OCI-LY7 (cell line): ENCODE data around the gene EGFR. TPM values are rescaled to one million over a fixed set of nuclear protein-coding genes. Genes with fewer than 3 reads are reported as not detected.

Experiments
- BruUV-seq: library from RNA; stranded (reverse); fragments of 400-500 nt; replicated peaks from 2 replicates; lab custom pipeline; 2021; lab: Mats Ljungman, UMichigan
- CTCF ChIA-PET: fragments of 300-600 bp; sonication (Branson Sonifier 250); formaldehyde crosslinking; loops from one replicate; lab custom pipeline; 2022; ENCODE audit warnings: antibody characterized with exemption; ENCODE audit not compliant: unreplicated experiment; lab: Charles Lee
- POLR2A ChIA-PET: fragments of 300-600 bp; sonication (Branson Sonifier 250); formaldehyde crosslinking; loops from one replicate; lab custom pipeline; 2022; ENCODE audit warnings: antibody characterized with exemption; lab: Charles Lee
- DNase-seq: peaks from one replicate; pipeline ENCODE4 v3.0.0-alpha.2; 2015; ENCODE audit warnings: low spot score
- H2AFZ ChIP-seq: fragments of 200-600 bp; sonication (generic), shearing (Covaris generic); 2 replicates; pipeline ENCODE4 v1.6.1; 2014; ENCODE audit warnings: mild to moderate bottlenecking, antibody characterized with exemption, low read length, moderate library complexity
- H3K27ac ChIP-seq: fragments of 200-600 bp; sonication (generic); 2 replicates; pipeline ENCODE4 v1.5.1; 2014; ENCODE audit warnings: mixed run types, low read depth, mild to moderate bottlenecking, moderate library complexity, low read length, inconsistent platforms; ENCODE audit not compliant: poor library complexity, severe bottlenecking
- H3K36me3 ChIP-seq: fragments of 200-600 bp; sonication (generic); 2 replicates; pipeline ENCODE4 v1.6.1; 2014; ENCODE audit warnings: mild to moderate bottlenecking, antibody characterized with exemption, low read length, moderate library complexity, mixed read lengths; ENCODE audit not compliant: insufficient read depth
- H3K4me1 ChIP-seq: fragments of 200-600 bp; sonication (generic); 2 replicates; pipeline ENCODE4 v1.5.1; 2014; ENCODE audit warnings: mild to moderate bottlenecking, low read length; ENCODE audit not compliant: insufficient read depth, poor library complexity, severe bottlenecking
- H3K4me2 ChIP-seq: fragments of 200-600 bp; sonication (generic); 2 replicates; pipeline ENCODE4 v1.6.1; 2014; ENCODE audit warnings: mild to moderate bottlenecking, low read length
- H3K4me3 ChIP-seq: fragments of 200-600 bp; sonication (generic); 2 replicates; pipeline ENCODE4 v1.5.1; 2014; ENCODE audit warnings: mild to moderate bottlenecking, low read depth, low read length; ENCODE audit not compliant: poor library complexity, severe bottlenecking
- H3K79me2 ChIP-seq: fragments of 200-600 bp; sonication (generic); 2 replicates; pipeline ENCODE4 v1.6.1; 2016; ENCODE audit warnings: low read depth, mild to moderate bottlenecking, low read length, moderate library complexity, mixed read lengths; ENCODE audit not compliant: insufficient read depth
- H3K9me2 ChIP-seq: fragments of 200-600 bp; sonication (generic); 2 replicates; pipeline ENCODE4 v1.6.1; 2016; ENCODE audit warnings: mild to moderate bottlenecking, low read length, mixed read lengths; ENCODE audit not compliant: insufficient read depth
- H3K9me3 ChIP-seq: fragments of 200-600 bp; sonication (generic); 2 replicates; pipeline ENCODE4 v1.6.1; 2014; ENCODE audit warnings: mild to moderate bottlenecking, mixed run types, low read length, mixed read lengths
- H4K20me1 ChIP-seq: fragments of 200-600 bp; sonication (generic); 2 replicates; pipeline ENCODE4 v1.6.1; 2014; ENCODE audit warnings: mild to moderate bottlenecking, antibody characterized with exemption, low read length, moderate library complexity, mixed read lengths; ENCODE audit not compliant: insufficient read depth
- CTCF ChIP-seq: fragments of 200-600 bp; sonication (generic); conservative IDR thresholded peaks from 2 replicates; pipeline ENCODE4 v1.5.1; 2014; ENCODE audit warnings: mild to moderate bottlenecking, antibody characterized with exemption, low read length, moderate library complexity, mixed read lengths
- EZH2phosphoT487 ChIP-seq: fragments of 200-600 bp; sonication (generic); IDR thresholded peaks from 2 replicates; pipeline ENCODE4 v1.6.1; 2018; ENCODE audit warnings: low read depth, borderline replicate concordance, mild to moderate bottlenecking, mixed run types, antibody characterized with exemption, low read length, moderate library complexity, mixed read lengths
- intact Hi-C: fragments of 100-400 bp; cut with micrococcal nuclease; formaldehyde crosslinking; loops from one replicate; pipeline ENCODE4 v1.10.0; 2022; ENCODE audit not compliant: unreplicated experiment
- total RNA-seq, 2 experiments: library from RNA; depleted of rRNA in 1 of 2; stranded (reverse); fragments of >200 nt in 1 of 2; shearing (Covaris generic) in 1 of 2; gene quantifications; 2 replicates each; pipeline ENCODE4 v1.2.3, GENCODE V29; 2014 to 2022

The EGFR gene
- total RNA-seq, 2 experiments from 2014 or later: 0.27 TPM; not detected in 1

- DNase-seq: no peak
- Histone ChIP-seq H3K4me2 (no peak overlapping the region), H3K36me3 (no peaks in the 10 kb centered on the region), H3K9me2 (no peaks in the 10 kb centered on the region), H3K4me3 (no peak overlapping the region), H2AFZ (no peak overlapping the region), H3K9me3 (no peaks in the 10 kb centered on the region), H3K27ac (no peak overlapping the region), H3K4me1 (peaks cover 33% of the 10 kb centered on the region), H4K20me1 (no peaks in the 10 kb centered on the region), H3K79me2 (no peaks in the 10 kb centered on the region)
- TF ChIP-seq EZH2phosphoT487: no peak
- no peak for TF ChIP-seq CTCF
- BruUV-seq: no TSS peak
- CTCF ChIA-PET: no interaction called here
- POLR2A ChIA-PET: interaction anchor here (0.5 kb wide), 1 partner anchor 166 kb away, joined by 3 read pairs; no protein-coding TSS in a partner anchor
- intact Hi-C loops: no loop called here
Observed at GRCh38 chr7:55150166-55150565, 131.3 kb downstream of the EGFR start.

- H4K20me1 ChIP-seq: no peaks in the 10 kb centered on the region
- no peak overlapping the region for H3K4me3 ChIP-seq
- ChIA-PET POLR2A (no interaction called here), CTCF (no interaction called here)
- H2AFZ ChIP-seq: no peak overlapping the region
- H3K4me1 ChIP-seq: peaks cover 40% of the 10 kb centered on the region
- no peak overlapping the region for H3K27ac ChIP-seq
- no peaks in the 10 kb centered on the region for H3K36me3 ChIP-seq
- intact Hi-C loops: no loop called here
- DNase-seq: no peak
- no peaks in the 10 kb centered on the region for H3K9me3 ChIP-seq
- no TSS peak for BruUV-seq
- TF ChIP-seq CTCF (no peak), EZH2phosphoT487 (no peak)
- H3K9me2 ChIP-seq: no peaks in the 10 kb centered on the region
- no peaks in the 10 kb centered on the region for H3K79me2 ChIP-seq
- H3K4me2 ChIP-seq: no peak overlapping the region
Observed at GRCh38 chr7:55150709-55151451, 132.1 kb downstream of the EGFR start.

- Histone ChIP-seq H3K4me3 (no peak overlapping the region), H3K4me1 (peaks cover 45% of the 10 kb centered on the region), H3K4me2 (peak overlapping the region; percentile 34), H4K20me1 (no peaks in the 10 kb centered on the region), H3K79me2 (no peaks in the 10 kb centered on the region), H3K9me3 (no peaks in the 10 kb centered on the region), H2AFZ (peak overlapping the region; percentile 83), H3K36me3 (no peaks in the 10 kb centered on the region), H3K27ac (no peak overlapping the region), H3K9me2 (no peaks in the 10 kb centered on the region)
- BruUV-seq: no TSS peak
- intact Hi-C loops: no loop called here
- POLR2A ChIA-PET: interaction anchor here (0.5 kb wide), 1 partner anchor 411 kb away, joined by 4 read pairs; no protein-coding TSS in a partner anchor
- no peak for TF ChIP-seq EZH2phosphoT487
- CTCF ChIA-PET: no interaction called here
- peak; percentile 51 for DNase-seq
Observed at GRCh38 chr7:55152516-55152915, 133.7 kb downstream of the EGFR start.
